Measurements from ENCODE around the gene CACNB2. TPM values are rescaled to one million over a fixed set of nuclear protein-coding genes. Genes with fewer than 3 reads are reported as not detected.

Gene CACNB2
- total and polyA plus RNA-seq, 2 of the 13 experiments (the other 11 are each of a cell fraction or from before 2014, with no cell fraction given), result not detected

DNA sequence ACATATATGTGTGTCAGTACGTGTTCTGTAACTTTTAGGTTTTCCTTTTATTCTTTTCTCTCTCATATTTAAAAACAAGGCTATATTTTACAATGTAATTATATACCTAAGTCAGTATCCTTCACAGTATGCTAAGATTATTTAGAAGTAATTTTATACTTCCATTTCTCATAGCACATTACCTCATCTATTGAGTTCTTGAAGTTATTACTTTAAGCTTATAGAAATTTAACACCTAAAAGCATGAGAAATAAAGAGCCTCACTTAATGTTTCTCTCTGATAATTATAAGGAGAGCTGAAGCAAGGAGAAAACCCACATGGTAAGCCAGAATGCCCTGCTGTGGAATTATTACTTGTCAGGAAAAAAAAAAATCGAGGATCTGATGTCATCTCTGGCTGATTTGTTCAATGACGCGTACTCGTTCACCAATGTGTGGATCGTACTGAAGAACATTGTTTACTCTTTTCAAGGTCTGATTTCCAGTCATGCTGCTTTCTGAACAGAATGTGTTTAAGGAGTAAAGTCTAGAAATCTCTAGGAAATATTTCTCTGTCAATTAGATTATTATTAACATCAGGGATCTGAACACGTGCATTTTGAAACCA lies 21.9 kb downstream of the CACNB2 start (continued):
- TF ChIP-seq PRPF4 (IDR thresholded peaks at IDR 0.05; ENCODE audit: low read depth, low read length, poor library complexity, severe bottlenecking), result no peak
- TF ChIP-seq FIP1L1 (IDR thresholded peaks at IDR 0.05; ENCODE audit: borderline replicate concordance, insufficient read depth, low read depth, low read length), result no peak
- no peak for TF ChIP-seq ZNF773 (CRISPR knock-in tag; IDR thresholded peaks at IDR 0.05; ENCODE audit: borderline replicate concordance)
- TF ChIP-seq, protein P1, sequence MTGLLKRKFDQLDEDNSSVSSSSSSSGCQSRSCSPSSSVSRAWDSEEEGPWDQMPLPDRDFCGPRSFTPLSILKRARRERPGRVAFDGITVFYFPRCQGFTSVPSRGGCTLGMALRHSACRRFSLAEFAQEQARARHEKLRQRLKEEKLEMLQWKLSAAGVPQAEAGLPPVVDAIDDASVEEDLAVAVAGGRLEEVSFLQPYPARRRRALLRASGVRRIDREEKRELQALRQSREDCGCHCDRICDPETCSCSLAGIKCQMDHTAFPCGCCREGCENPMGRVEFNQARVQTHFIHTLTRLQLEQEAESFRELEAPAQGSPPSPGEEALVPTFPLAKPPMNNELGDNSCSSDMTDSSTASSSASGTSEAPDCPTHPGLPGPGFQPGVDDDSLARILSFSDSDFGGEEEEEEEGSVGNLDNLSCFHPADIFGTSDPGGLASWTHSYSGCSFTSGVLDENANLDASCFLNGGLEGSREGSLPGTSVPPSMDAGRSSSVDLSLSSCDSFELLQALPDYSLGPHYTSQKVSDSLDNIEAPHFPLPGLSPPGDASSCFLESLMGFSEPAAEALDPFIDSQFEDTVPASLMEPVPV (CRISPR knock-in tag; IDR thresholded peaks at IDR 0.05), result no peak
- TF ChIP-seq ZNF17 (CRISPR knock-in tag; IDR thresholded peaks at IDR 0.05), result no peak
- TF ChIP-seq MLXIP (CRISPR knock-in tag; IDR thresholded peaks at IDR 0.05; ENCODE audit: borderline replicate concordance), result no peak
- TF ChIP-seq ZNF713 (CRISPR knock-in tag; IDR thresholded peaks at IDR 0.05), result no peak
- no peak for TF ChIP-seq HOXA9 (CRISPR knock-in tag; IDR thresholded peaks at IDR 0.05; ENCODE audit: borderline replicate concordance)
- TF ChIP-seq, protein P2, sequence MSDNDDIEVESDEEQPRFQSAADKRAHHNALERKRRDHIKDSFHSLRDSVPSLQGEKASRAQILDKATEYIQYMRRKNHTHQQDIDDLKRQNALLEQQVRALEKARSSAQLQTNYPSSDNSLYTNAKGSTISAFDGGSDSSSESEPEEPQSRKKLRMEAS (IDR thresholded peaks at IDR 0.05), result no peak
